GM19328 (cell line): ENCODE data around the gene CMIP.

Experiments
- ATAC-seq: cut with Tn5 transposase; IDR thresholded peaks from one replicate; pipeline ENCODE4 v1.9.1; 2021; ENCODE audit warnings: mild to moderate bottlenecking, moderate library complexity; ENCODE audit not compliant: unreplicated experiment

CMIP gene

DNA sequence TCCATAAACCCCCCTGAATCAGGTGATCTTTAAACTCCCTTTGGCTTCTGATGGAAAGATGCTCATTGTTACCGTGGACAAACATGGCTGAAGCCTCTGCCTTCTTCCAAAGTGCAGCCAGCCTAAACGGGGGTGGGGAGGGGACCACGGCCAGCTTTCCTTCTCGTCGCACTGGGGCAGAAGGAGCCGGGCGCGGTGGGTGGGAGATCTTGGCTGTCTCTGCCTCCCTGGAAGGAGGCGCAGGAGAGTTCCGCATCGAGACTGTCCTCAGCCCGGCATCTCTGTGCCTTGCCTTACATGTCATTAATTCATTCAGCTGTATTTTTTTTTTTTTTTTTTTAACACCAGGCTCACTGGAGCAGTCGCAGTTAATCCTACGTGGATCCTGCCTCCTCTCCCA lies 171.2 kb downstream of the CMIP start:
- no peak for ATAC-seq

DNA sequence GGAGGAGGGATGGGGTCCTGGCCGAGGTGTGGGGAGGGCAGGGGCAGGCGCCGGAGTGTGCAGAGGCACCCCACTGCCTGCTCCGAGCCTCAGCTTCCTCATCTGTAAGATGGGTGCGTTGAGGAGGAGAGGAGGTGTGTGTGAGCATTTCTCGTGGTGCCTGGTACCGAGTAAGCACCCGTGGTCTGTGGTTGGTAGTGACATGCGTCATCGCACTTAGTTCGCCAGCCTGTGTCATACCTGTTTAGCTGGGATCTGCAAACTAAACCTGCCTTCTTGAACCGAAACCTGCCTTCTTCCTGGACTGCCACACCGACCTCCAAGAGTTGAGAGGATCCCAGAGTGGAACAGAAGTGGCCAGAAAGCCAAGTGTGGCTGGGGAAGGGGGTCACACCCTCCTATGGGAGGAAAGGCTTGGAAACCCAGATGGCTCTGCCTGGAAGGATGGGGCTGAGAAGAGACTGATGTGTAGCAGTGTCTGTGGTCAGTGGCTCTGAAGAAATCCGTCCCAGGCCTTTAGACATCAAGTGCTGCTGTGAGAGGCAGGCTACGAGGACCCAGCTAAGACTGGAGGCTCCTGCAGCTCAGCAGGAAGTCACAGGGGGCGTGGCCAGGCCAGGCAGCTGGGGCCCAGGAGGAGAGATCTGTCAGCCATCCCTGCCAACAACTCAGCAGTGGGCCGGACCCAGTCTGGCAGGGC lies 171.9 kb downstream of the CMIP start:
- ATAC-seq: peak; percentile 63

DNA sequence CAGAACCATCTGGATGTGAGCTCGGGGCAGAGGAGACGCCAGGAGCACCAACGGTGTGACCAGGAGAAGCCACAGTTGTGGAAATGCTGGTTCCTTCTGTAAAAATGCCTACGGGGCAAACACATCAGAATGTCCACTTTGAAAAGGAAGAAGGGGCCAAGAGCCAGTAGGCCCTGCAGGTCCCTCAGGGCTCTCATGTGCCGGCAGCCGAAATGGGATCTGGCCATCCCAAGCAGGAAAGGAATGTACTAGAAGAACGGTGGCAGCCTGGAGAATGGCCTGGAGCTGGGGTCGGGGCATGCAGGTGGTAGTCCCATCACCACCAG lies 172.4 kb downstream of the CMIP start:
- ATAC-seq: no peak

DNA sequence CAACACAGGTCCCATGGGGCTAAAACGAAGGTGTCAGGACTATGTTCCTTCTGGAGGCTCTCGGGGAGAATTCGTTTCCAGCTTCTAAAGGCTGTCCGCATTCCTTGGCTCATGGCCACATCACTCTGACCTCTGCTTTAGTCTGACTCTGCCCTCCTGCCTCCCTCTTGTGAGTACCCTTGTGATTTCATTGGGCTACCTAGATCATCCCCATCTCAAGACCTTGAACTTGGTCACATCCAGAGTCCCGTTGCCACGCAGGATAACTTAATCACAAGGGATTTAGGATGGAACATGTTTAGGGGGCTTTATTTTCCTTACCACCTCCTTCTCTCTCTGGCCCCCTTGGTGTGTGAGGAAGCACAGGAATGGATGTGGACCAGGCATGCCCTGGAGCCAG lies 173.6 kb downstream of the CMIP start:
- no peak for ATAC-seq

DNA sequence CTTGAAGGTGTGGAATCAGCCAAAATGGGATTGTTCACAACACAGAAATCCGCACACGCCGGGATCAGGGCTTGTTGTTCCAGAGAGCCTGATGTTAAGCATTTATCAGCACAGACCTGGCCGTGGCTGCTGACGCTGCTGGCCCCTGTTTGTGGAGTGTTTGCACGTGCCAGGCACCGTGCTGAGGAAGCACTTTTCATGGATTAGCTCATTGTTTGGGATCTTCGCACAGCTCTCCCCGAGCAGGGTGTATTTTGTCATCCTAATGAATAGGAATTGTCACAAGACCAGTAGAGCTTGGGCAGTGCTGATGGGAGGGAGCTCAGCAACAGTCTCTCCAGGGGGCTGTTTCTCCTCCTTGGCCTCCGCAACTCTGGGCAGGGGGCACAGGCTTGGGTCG lies 174.1 kb downstream of the CMIP start:
- ATAC-seq: no peak

DNA sequence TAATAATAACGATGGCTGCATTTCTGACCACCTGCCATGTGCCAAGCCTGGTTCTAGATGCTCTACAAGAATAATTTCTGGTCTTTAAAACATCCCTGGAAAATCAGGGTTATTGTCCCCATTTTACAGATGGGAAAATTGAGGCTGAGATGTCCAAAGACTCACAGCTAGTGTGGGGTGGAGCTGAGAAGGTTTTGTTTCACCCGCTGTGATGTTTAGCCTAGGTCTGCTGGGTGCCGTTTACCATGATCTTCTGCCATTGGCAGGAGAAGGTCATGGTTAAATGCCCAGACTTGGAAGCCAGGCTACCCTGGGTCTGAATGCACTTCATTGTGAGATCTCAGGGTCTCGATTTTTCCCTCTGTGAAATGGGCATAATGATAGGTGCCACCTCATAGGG lies 175.4 kb downstream of the CMIP start:
- no peak for ATAC-seq

DNA sequence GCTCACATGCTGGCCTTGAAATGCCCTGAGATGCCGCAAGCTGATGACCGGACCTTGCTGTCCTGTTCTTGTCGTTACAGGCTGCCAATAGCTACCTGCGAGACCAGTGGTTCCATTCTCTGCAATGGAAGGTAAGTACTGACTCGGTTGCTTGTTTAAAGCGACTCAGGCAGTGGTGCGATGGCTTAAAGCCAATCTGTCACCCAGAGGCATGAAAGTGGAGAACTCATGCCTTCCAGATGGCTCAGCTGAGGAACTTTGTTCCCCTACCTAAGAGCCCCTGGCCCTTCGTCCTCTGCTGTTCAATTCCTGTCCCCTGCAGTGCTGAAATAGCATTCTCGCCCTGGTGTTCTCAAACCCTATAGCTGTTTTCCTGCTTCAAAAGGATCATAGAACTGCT lies 176.2 kb downstream of the CMIP start:
- no peak for ATAC-seq

DNA sequence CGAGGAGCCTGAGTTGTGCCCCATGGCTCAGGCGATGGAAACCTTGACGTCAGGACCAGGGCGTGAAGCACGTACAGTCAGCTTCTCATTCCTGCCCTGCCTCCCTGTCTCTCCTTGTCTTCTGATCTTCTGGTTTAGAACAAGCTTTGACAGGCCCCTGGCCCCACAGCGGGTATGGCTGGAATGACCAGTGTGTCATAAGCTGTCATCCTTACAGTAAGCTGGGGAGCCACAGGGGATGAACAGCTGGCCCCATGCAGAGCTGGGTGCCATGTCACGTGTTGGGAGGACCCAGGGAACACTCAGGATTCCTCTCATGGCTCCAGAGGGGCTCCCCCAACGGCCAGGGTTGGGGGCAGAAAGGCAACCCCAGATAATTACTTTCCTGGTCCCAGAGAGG lies 176.9 kb downstream of the CMIP start:
- no peak for ATAC-seq

DNA sequence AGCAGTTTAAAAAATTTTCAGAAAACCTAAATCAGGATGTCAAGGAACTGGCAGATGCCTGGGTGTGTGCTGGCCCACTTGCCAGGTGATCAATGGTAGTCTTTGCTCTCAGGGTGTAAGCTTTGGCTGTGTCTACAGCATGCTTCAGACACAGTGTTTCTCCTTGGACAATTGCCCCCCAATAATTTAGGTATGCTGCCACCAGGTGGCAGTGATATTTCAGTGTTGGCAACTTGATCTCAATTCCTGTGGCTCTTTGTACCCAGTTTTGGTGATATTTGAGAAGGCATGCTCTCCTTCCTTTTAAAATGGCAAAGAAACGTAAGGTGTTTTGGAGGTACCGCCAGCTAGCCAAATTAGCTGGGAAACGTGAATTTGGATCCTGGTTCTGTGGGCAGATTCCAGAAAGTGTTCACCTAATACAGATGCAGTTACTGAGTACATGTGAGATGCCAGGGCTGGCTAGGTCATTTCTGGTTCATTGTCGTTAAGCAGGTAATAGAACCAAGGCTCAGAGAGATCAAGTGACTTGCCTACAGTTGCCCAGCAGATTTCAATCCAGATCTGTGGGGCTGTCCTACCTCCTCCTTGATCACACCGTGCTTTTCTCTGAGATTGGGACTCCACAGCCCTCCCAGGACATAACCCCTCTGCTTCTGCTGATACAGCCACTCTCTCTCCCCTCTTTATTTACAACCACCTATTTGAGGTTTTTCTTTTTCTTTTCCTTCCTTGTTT lies 178.9 kb downstream of the CMIP start:
- ATAC-seq: no peak

DNA sequence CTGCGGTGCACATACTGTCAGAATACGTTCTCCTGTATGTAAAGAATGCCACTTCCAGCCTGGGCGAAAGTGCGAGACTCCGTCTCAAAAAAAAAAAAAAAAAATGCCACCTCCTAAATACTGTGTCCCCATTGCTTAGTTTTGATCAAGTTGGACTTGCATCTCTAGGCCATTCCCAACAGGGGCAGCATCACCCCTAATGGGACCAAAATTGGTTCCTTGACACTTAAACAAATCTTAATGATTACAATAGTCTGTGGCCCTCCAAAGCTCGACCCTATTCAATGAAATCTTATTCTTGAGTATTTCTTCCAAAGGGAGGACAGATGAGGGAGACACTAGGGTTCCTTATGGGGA lies 179.8 kb downstream of the CMIP start:
- no peak for ATAC-seq

DNA sequence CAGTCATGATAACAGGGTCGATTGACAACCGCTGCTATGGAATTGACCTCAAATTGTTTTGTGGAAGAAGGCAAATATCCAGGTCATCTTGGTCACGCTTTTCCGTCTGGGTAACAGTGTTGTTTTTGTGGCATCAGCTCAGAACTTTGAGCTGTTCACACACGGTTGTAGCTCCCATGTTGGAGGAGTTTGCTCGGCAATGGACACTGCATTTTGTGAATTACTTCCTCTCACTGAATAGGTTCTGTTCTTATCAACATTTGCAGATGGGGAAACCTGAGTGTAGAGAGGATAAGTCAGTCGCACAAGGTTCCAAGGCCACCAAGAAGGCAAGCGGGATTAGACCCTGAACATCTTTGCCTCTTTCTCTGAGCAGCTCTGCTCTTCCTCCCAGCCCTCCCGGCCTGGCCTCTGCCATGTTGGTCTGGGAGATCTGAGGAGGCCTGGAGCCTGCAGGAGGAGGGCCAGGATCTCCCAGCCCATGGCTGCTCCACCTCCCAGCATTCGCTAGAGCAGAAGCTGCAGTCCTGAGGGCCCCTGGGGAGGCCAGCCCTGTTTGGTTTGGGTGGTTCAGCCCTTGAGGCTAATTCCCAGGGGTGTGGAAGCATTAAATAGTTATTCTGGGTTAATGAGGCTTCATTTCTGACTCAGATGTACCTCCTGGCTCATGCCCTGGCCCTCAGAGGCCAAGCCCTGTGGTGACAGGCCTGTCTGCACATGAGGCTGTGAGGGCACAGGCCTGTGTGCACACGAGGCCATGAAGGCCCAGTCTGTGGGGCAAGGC lies 180.3 kb downstream of the CMIP start:
- ATAC-seq: no peak

DNA sequence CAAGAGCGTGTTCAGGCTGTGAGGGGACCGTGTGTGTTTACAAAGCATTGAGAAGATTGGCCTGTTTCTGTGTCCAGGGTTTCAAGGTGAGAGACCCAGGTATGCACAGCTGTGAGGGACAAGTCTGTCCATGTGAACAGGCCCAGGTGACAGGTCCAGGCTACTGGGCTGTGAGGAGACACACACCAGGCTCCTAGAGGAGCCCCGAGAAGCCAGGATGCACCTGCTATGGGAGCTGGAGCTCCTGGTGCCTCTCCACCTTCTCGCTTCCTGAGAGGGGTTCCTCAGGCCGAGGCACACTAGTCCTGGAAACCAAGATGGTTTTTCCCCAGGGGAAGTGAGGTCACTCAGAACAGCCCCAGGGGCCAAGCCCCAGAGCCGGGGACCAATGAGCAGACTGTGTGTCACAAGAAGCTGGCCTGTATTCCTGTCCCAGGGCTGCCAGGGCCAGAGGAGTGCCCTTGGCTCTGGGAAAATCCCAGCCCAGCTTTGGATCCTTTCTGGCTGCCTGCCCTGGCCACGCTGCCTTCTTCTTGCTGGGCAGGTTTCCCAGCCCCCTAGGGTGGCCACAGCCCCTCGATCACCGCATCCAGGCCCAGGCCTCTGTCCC lies 181.0 kb downstream of the CMIP start:
- no peak for ATAC-seq

DNA sequence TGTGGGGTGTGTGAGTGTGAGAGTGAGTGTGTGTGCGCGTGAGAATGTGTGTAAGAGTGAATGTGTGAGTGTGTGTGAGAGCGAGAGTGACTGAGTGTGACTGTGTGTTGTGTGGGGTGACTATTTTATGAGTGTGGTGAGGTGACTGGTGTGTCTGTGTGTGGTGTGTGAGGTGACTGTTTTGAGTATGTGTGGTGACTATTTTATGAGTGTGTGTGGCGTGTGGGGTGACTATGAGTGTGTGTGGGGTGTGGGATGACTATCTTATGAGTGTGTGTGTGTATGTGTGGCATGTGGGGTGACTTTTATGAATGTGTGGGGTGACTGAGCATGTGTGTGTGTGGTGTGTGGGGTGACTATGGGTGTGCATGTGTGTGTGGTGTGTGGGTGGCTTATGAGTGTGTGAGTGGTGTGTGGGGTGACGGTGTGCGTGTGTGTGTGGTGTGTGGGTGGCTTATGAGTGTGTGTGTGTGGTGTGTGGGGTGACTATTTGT lies 181.6 kb downstream of the CMIP start:
- no peak for ATAC-seq

DNA sequence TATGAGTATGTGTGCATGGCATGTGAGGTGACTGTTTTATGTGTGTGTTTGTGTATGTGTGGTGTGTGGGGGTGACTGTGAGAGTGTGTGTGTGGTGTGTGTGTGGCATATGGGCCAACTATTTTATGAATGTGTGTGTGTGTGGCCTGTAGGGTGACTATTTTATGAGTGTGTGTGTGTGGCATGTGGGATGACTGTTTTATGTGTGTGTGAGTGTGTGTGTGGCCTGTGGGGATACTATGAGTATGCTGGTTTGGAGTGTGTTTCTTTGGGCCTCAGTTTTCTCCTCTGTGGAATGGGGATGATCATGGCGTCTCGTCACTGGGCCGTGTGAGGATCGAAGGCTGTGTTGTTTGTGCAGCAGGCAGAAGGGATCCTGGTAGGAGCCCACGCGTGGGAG lies 182.4 kb downstream of the CMIP start:
- no peak for ATAC-seq

DNA sequence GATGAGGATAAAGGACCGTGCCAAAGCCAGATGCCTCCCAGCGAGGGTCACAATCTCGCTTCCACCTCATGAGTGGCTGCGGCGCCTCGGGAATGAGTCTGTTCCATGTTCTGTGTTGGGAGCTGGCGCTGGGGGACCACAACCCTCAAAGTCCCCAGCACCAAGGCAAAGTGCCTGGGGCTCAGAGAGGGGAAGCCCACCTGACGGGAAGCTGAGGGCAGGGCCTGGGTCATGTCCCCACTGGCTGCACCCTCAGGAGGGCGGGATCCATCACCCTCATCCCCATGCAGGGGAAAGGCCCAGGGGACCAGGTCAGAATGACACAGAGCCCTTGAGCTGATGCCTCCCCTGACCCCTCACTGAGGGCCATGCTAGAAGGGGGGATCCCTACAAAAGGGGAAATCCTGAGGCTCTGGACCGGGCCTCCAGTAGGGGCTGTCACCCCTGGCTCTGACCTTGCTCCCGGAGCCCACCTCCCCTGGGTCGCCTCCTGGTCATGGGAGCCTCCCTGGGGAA lies 183.2 kb downstream of the CMIP start:
- no peak for ATAC-seq

DNA sequence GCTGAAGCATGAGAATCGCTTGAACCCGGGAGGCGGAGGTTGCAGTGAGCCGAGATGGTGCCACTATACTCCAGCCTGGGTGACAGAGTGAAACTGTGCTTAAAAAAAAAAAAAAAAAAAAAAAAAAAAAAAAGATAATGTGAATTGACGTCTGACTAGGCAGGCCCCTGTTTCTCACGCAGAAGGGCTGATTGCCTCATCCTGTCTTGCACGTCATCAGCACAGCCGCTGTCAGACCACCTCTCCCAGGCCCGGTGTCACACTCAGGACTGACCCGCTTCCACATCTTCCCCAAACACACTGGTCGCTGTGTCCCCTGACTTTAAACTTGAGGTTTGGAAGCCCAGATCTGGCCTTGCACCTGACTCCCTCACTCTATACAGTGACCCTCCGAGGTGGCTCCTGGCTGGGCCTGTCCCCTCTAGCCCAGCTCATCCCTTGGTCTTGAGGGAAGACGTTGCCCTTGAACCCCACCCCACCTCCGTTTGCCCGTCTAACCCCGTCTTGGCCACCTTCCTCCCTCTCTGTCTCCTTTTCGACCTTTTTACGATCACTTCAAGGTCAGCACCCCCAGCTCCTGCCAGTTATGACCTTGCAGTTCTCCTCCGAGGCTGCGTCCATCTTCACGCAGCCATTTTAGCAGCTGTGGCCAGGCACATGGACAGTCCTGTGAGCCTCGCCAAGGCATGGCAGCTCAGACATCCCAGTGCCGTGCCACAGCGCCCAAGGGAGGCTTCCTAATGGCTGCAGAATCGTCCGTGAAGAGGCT lies 184.6 kb downstream of the CMIP start:
- ATAC-seq: no peak

DNA sequence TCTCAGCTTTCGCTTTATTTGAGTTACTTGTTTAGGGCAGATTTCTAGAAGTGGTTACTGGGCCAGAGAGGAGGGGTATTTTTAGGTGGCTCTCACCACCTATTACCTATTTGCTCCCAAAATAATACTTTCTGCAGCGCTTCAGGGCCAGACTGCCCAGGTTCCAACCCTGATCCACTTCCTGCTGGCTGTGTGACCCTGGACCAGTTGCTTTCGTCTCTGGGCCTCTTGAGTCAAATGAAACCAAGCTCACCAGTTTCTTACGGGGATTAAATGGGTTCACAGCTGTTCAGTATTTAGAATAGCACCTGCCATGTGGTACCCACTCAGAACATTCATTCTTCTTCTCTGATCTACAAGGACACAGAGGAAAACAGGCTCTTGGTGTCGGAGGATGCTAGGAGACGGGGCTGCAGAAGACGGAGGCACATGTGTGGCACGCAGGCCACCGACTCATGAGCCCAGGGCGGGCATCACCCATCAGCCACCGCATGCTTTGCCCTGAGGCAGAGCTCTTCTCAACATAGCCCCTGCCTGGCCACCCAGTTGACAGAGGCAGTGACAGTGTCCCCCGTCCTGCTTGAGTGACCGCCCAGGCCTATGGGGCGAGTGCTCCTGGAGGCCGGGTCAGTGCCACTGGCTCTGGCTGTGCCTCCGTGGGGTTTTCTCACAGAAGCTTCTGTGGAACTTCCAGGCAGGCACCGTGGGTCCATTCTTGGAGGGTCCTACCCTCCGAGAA lies 185.5 kb downstream of the CMIP start:
- ATAC-seq: no peak

DNA sequence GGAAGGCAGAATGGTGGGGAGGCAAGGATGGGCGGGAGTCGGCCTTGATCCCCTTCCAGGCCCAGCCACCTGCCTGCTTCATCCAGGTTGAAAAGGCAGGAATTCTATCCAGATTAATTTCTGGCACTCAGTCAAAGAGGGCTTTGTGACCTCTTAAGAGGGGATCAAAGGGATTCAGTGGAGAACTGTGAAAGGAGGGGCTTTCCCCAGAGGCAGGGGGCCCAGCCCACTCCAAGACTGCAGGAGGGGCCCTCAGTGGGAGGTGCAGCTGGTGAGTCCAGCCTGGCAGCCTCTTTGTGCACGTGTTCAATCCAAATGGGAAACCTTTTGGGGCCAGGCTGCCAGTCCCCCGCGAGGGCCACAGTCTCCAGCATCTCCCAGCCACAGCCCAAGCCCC lies 186.0 kb downstream of the CMIP start:
- no peak for ATAC-seq

DNA sequence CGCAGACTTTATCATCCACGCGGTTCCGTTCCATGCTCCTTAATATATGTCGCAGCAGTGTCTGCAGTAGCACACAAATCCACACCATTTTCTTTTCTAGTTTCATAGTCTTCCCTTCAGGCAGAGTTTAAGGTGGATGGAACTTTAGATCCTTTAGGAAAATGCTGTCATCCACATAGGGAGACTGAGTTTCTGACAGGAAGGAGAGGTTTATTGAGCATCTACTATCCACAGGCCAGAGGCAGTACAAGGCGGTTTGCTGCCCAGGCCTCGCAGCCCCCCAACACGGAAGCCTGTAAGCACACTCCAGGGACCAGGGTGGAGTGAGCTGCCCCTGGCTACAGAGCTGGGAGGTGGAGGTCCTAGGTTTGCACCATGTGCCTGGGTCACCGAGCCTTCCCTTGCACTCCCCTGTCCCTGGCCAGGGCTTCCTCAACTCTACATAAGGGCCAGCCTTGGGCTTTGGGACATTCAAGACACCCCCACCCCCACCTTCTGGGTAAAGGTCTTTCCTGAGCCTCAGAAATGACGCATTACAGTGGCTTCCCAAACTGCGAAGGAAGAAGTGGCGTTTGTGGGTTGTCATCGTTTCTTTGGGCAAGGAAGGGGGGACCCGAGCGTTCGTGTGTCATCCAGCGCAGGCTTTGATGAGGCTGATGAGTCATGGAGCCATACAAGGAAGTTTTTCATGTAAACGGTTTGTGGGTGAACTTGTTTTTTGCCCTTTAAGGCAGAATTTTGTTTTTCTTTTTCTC lies 188.0 kb downstream of the CMIP start:
- ATAC-seq: no peak
